Mammary microvascular endothelial cell (primary cell): ENCODE measurements around the gene PTGDS. TPM values are rescaled to one million over a fixed set of nuclear protein-coding genes. Genes with fewer than 3 reads are reported as not detected.

Source experiments
- total RNA-seq: library from RNA; depleted of rRNA; stranded (reverse); fragments of >200 nt; gene quantifications from 2 replicates; pipeline ENCODE4 v1.2.3, GENCODE V29; 2015

PTGDS gene
- not detected in 2 replicates for total RNA-seq

GRCh38 chr9:136977223-136977622 lies at the start of gene PTGDS:
Gene PTGDS (plus strand): TSS chr9:136977504. CDS start chr9:136977579, 75 bp downstream.

GRCh38 chr9:136944519-136945332 lies 32.6 kb upstream of the PTGDS start, which contains the start of the genes C8G and FBXW5:
Gene C8G (plus strand): TSS chr9:136945243. CDS start chr9:136945321, 78 bp downstream.
Gene FBXW5 (minus strand): TSS chr9:136944738. CDS start chr9:136944083, 655 bp downstream.

GRCh38 chr9:136951541-136952320 lies 25.6 kb upstream of the PTGDS start, which contains the start of gene LCN12:
Gene LCN12 (plus strand): TSS chr9:136952273. CDS start chr9:136952328, 55 bp downstream.

DNA sequence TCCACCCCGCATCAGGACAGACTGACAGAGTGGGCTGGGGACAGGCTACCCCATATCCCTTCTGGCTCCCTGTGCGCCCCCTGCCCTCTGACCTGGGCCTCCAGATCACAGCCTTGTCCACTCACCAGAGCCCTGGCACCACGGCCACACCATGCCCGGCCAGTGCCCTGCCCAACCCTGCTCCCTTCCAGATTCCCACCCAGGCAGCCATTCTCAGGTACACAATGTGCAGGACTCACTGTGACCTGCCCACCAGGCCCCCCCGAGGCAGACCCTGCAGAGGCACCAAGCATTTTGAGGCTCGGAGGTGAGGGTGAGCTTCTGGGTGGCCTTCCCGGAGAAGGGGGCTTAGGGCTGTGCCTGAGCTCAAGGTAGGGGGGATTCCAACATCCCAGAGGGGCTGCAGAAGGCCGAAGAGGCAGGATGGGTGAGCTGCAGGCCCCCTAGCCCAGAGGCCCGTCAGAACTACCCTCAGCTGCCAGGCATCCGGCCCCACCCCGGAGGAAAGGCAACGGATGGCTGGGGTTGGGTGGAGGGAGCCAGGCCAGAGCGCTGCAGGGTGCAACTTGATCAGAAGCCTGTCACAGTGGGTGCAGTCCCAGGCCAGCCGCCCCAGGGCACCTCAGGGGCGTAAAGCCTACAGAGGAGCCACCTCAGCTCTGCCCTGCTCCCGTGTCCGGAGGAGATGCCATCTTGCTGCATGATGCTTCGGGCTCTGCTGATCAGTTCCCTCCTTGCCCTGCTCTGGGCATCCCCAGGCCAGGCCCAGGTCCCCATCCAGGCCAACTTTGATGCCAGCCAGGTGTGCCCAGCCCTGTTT lies 5.1 kb downstream of the PTGDS start, which contains the start of gene LCNL1:
Gene LCNL1, plus strand, starts transcription at position 762 of the 820 bp plus-strand sequence. CDS start 594 bp downstream, outside the sequence.

DNA sequence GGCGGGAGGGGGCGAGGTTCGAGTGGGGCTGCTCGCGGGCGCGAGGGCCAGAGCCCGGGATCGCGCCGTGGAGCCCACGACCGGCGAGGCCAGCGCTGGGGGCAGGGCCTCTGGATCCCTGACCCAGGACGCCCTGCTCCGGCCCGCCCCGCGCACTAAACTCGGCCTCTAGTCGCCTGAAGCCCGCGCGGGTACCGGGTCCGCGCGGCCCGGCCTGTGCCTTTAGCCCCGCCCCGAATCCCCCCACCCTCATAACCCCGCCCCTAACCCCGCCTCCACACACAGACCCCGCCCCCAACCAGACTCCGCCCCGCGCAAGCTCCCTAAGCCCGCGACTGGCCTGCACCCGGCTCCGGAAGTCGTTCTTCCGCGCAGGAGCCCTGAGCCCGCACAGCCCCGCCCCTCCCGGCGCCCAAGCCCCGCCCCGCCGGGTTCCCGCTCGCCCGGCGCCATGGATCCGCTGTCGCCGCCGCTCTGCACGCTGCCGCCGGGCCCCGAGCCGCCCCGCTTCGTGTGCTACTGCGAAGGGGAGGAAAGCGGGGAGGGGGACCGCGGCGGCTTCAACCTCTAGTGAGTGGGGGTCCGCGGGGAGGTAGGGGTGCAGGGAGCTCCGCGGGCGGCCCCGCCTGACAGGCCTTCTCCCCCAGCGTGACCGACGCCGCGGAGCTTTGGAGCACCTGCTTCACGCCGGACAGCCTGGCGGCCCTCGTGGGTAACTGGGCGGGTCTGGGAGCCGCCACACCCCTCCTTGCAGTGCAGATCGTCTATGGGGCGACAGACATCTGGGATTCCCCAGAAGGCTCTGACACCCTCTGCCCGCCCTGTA lies 14.9 kb downstream of the PTGDS start, which contains the start of gene PAXX:
Gene PAXX, plus strand, starts transcription at position 430 of the 826 bp plus-strand sequence. Its CDS starts 22 bp downstream, at position 452.

GRCh38 chr9:136996361-136997292 lies 19.3 kb downstream of the PTGDS start, which contains the start of gene CLIC3:
Gene CLIC3 (minus strand): TSS chr9:136996568. CDS start chr9:136996543, 25 bp downstream.

DNA sequence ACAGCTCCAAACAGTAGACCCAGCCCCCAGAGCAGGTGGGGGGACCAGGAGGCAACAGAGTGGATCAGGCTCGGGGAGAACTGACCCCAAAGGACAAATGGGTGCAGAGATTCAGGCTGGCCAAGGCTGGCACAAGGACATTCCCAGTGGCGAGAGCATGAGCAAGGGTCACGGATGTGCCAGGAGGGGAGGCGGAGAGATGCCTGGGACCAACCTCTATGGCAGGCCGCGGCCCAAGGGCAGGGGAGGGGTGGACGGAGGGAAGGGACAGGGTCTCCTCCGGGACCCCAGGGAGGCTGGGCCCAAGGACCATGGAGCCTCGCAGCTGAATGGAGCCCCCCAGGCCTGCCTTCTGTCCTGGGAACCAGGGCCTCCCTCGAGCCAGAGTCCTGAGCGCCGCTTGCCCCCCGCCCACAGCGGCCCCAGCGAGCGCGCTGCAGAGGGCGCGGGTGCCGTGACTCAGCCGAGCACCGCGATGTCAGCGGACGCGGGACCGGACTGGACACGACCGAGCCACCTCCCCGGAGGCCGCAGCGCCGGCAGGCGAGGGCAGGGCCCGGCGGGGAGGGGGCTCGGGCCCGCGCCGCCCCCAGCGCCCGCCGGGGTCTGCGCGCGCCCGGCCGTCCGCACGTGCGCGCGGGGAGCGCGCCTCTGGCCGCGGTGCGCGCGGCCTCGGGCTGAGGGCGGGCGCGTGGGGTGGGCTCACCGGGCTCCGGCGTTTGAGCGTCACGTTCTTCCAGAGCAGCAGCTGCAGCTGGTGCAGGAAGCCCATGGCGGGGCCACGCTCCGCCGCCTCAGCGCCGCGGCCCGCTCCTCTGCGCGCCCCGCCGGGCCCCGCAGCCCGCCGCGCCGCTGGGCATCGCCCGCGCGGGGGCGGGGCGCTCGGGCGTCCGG lies 50.3 kb downstream of the PTGDS start, which contains the start of gene ABCA2:
Gene ABCA2, minus strand, starts transcription at position 869 of the 894 bp plus-strand sequence. Its CDS starts 97 bp downstream, at position 772.

Other genes starting within 250 kb of the PTGDS start
- gene LCN10, start 234.6 kb upstream of the PTGDS start, total RNA-seq, result 0.44 TPM in 1 of 2 replicates, not detected in the other
- 0.34 TPM in 1 of 2 replicates, not detected in the other for gene LCN6, start 229.0 kb upstream of the PTGDS start, total RNA-seq
- gene LCN8, start 219.3 kb upstream of the PTGDS start, total RNA-seq, result not detected in 2 replicates
- 1.6 TPM in 1 of 2 replicates, not detected in the other for gene LCN15, start 213.0 kb upstream of the PTGDS start, total RNA-seq
- 113 and 125 TPM in 2 replicates for gene TMEM141, start 186.2 kb upstream of the PTGDS start, total RNA-seq
- not detected in 2 replicates for gene CCDC183, start 181.2 kb upstream of the PTGDS start, total RNA-seq
- gene RABL6, start 169.6 kb upstream of the PTGDS start, total RNA-seq, result 110 and 124 TPM in 2 replicates
- 0.93 and 1.5 TPM in 2 replicates for gene AJM1, start 135.0 kb upstream of the PTGDS start, total RNA-seq
- gene PHPT1, start 128.1 kb upstream of the PTGDS start, total RNA-seq, result 173 and 189 TPM in 2 replicates
- 1.6 and 1.9 TPM in 2 replicates for gene MAMDC4, start 125.2 kb upstream of the PTGDS start, total RNA-seq
- 413 and 485 TPM in 2 replicates for gene EDF1, start 111.2 kb upstream of the PTGDS start, total RNA-seq
- 17.3 and 18.3 TPM in 2 replicates for gene TRAF2, start 91.0 kb upstream of the PTGDS start, total RNA-seq
- gene FBXW5, start 32.8 kb upstream of the PTGDS start, total RNA-seq, result 202 and 226 TPM in 2 replicates
- gene C8G, start 32.3 kb upstream of the PTGDS start, total RNA-seq, result 0.20 and 0.84 TPM in 2 replicates
- gene LCN12, start 25.2 kb upstream of the PTGDS start, total RNA-seq, result not detected in 2 replicates
- not detected in 2 replicates for gene LCNL1, start 5.5 kb downstream of the PTGDS start, total RNA-seq
- gene PAXX, start 14.9 kb downstream of the PTGDS start, total RNA-seq, result 53.2 and 65.9 TPM in 2 replicates
- 0.40 TPM in 1 of 2 replicates, not detected in the other for gene CLIC3, start 19.1 kb downstream of the PTGDS start, total RNA-seq
- 6.9 and 7.3 TPM in 2 replicates for gene ABCA2, start 50.7 kb downstream of the PTGDS start, total RNA-seq
- gene FUT7, start 54.6 kb downstream of the PTGDS start, total RNA-seq, result not detected in 2 replicates
- gene NPDC1, start 68.7 kb downstream of the PTGDS start, total RNA-seq, result 67.3 and 71.1 TPM in 2 replicates
- gene ENTPD2, start 76.6 kb downstream of the PTGDS start, total RNA-seq, result not detected in 2 replicates
- 28.1 and 30.2 TPM in 2 replicates for gene SAPCD2, start 93.1 kb downstream of the PTGDS start, total RNA-seq
- 21.9 and 23.0 TPM in 2 replicates for gene UAP1L1, start 100.0 kb downstream of the PTGDS start, total RNA-seq
- gene MAN1B1, start 109.5 kb downstream of the PTGDS start, total RNA-seq, result 69.4 and 75.7 TPM in 2 replicates
- 88.5 and 107 TPM in 2 replicates for gene DPP7, start 137.2 kb downstream of the PTGDS start, total RNA-seq
- gene GRIN1, start 161.7 kb downstream of the PTGDS start, total RNA-seq, result not detected in 2 replicates
- not detected in 2 replicates for gene LRRC26, start 192.5 kb downstream of the PTGDS start, total RNA-seq
- not detected in 2 replicates for gene TMEM210, start 194.6 kb downstream of the PTGDS start, total RNA-seq
- 17.6 and 25.1 TPM in 2 replicates for gene ANAPC2, start 211.1 kb downstream of the PTGDS start, total RNA-seq
- gene SSNA1, start 211.2 kb downstream of the PTGDS start, total RNA-seq, result 127 and 150 TPM in 2 replicates
- 6.9 and 7.7 TPM in 2 replicates for gene TPRN, start 223.2 kb downstream of the PTGDS start, total RNA-seq
- gene TMEM203, start 228.1 kb downstream of the PTGDS start, total RNA-seq, result 36.2 and 39.1 TPM in 2 replicates
- 13.4 and 16.6 TPM in 2 replicates for gene NDOR1, start 228.2 kb downstream of the PTGDS start, total RNA-seq
- gene RNF208, start 244.7 kb downstream of the PTGDS start, total RNA-seq, result not detected in 2 replicates
- 0.20 and 0.25 TPM in 2 replicates for gene CYSRT1, start 247.7 kb downstream of the PTGDS start, total RNA-seq
- not detected in 2 replicates for gene RNF224, start 250.0 kb downstream of the PTGDS start, total RNA-seq